RWPE1 (cell line): ENCODE data around the gene COL26A1.

Source experiments
- CTCF ChIA-PET: fragments of 350-600 bp; sonication (Branson Sonifier 250); formaldehyde crosslinking; extraction: SDS; loops from one replicate; lab custom pipeline; 2021; lab: Yijun Ruan, JAX
- POLR2A ChIA-PET: fragments of 400-600 bp; formaldehyde crosslinking; extraction: SDS; loops from one replicate; lab custom pipeline; 2020; ENCODE audit warnings: antibody characterized with exemption; ENCODE audit not compliant: low non-redundant PET; lab: Yijun Ruan, JAX
- DNase-seq: peaks from one replicate; pipeline ENCODE4 v3.0.0; 2012; ENCODE audit warnings: low spot score
- H3K27ac ChIP-seq: fragments of 450-650 bp; 2 replicates; pipeline ENCODE4 v1.5.1; 2017
- CTCF ChIP-seq: fragments of 450-650 bp; conservative IDR thresholded peaks from 2 replicates; pipeline ENCODE4 v1.5.1; 2017; ENCODE audit warnings: low read depth, mild to moderate bottlenecking

The COL26A1 gene

GRCh38 chr7:101453617-101454016 is 90.9 kb downstream of the COL26A1 start:
- POLR2A ChIA-PET, result no interaction called here
- CTCF ChIA-PET, result no interaction called here
- TF ChIP-seq CTCF, result no peak
- DNase-seq, result no peak
- H3K27ac ChIP-seq, result no peak overlapping the region

- H3K27ac ChIP-seq, result no peak overlapping the region
- no peak for DNase-seq
- ChIA-PET POLR2A (no interaction called here), CTCF (no interaction called here)
- TF ChIP-seq CTCF, result no peak
These were observed 94.5 kb downstream of the COL26A1 start for GRCh38 chr7:101457001-101457750.

GRCh38 chr7:101465131-101465530 is 102.5 kb downstream of the COL26A1 start:
- no peak for TF ChIP-seq CTCF
- DNase-seq, result no peak
- CTCF ChIA-PET, result interaction anchor here (0.6 kb wide), 2 partner anchors 12 to 25 kb away, joined by 4 read pairs; no protein-coding TSS in a partner anchor
- POLR2A ChIA-PET, result no interaction called here
- no peak overlapping the region for H3K27ac ChIP-seq

GRCh38 chr7:101465576-101466196 is 103.0 kb downstream of the COL26A1 start:
- no peak for TF ChIP-seq CTCF
- no peak overlapping the region for H3K27ac ChIP-seq
- ChIA-PET CTCF (interaction anchor here (0.6 kb wide), 2 partner anchors 12 to 26 kb away, joined by 4 read pairs; no protein-coding TSS in a partner anchor), POLR2A (no interaction called here)
- DNase-seq, result no peak

GRCh38 chr7:101466871-101467270 is 104.2 kb downstream of the COL26A1 start:
- ChIA-PET POLR2A (no interaction called here), CTCF (interaction anchor here (0.6 kb wide), 1 partner anchor 381 kb away, joined by 5 read pairs; no protein-coding TSS in a partner anchor)
- no peak for DNase-seq
- H3K27ac ChIP-seq, result no peak overlapping the region
- TF ChIP-seq CTCF, result no peak

- ChIA-PET POLR2A (no interaction called here), CTCF (interaction anchor here (0.6 to 0.7 kb wide), 2 partner anchors 143 to 524 kb away, joined by 5 read pairs; no protein-coding TSS in a partner anchor)
- no peak for TF ChIP-seq CTCF
- H3K27ac ChIP-seq, result no peak overlapping the region
- no peak for DNase-seq
These were observed 106.0 kb downstream of the COL26A1 start for GRCh38 chr7:101468546-101469275.
